ENCODE measurements around the gene ASB18.
"Not testable (repeated sequence)": the region's sequence is repeated elsewhere in the genome, so short reads cannot be mapped to it uniquely, and the experiment has no call there.

The ASB18 gene, protein sequence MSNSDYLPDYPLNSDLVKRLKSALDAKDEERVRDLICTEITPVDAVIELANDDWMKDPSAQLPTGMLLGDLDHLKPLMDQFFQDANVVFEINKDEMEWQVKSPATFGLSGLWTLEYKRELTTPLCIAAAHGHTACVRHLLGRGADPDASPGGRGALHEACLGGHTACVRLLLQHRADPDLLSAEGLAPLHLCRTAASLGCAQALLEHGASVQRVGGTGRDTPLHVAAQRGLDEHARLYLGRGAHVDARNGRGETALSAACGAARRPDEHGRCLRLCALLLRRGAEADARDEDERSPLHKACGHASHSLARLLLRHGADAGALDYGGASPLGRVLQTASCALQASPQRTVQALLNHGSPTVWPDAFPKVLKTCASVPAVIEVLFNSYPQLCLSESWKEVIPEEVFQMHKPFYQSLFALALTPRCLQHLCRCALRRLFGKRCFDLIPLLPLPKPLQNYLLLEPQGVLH

DNA sequence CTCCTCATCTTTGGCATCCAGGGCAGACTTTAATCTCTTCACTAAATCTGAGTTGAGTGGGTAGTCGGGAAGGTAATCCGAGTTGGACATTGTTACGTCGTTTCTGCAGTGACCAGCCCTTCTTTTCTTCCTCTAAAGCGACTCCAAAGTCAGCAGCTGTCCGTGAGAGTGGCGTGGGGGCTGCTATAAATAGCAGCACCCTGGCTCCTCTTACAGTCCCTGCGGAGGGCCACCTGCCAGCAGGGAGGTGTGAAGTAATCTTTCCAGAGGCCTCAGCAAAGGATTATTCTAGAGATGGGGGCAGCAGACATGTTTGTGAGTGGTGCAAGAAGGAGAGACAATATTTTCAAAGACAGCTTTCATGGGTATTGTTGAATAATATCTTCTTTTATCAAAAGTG, at the start of gene ASB18:
TSS of gene ASB18 (minus strand) at position 151 of the 400 bp plus-strand sequence. CDS start at position 90, 61 bp downstream.
- no peak for DNase-seq

DNA sequence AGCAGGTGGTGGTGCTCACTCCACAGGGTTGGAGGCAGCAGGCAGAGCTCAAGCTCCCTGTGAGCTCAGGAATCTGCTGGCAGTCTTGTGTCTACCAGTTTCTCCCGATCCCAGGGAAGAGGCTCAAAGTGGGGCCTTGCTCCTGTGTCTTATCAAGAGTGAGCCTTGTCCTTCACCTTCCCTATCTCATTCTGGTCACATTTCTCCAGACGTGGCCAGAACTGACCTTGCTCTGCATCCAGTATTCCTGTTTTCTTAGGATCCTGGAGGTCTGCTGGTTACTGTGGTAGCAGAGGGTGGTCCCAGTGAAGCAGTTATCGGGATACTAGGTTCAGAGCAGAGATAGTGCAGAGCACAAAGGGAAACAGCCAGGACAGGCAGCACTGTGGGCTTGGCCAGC, 47.1 kb upstream of the ASB18 start:
- no peak for DNase-seq

DNA sequence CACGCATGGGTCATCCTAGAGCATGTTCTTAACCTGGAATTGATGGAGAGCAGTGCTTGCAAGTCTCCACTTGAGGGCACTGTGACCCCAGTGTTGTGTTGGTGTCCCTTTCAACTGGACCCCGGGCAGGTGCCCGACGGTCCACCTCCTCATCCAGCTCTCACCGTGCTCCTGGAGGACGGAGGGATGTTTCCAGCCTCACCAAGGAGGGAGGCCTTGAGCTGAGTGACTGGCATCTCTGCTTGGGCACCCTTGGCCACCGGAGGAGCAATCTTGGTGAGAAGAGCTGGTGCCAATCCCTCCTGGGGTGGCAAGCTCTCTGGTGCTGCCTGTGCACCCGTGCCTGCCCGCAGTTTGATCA, 45.4 kb upstream of the ASB18 start:
- no peak for DNase-seq

DNA sequence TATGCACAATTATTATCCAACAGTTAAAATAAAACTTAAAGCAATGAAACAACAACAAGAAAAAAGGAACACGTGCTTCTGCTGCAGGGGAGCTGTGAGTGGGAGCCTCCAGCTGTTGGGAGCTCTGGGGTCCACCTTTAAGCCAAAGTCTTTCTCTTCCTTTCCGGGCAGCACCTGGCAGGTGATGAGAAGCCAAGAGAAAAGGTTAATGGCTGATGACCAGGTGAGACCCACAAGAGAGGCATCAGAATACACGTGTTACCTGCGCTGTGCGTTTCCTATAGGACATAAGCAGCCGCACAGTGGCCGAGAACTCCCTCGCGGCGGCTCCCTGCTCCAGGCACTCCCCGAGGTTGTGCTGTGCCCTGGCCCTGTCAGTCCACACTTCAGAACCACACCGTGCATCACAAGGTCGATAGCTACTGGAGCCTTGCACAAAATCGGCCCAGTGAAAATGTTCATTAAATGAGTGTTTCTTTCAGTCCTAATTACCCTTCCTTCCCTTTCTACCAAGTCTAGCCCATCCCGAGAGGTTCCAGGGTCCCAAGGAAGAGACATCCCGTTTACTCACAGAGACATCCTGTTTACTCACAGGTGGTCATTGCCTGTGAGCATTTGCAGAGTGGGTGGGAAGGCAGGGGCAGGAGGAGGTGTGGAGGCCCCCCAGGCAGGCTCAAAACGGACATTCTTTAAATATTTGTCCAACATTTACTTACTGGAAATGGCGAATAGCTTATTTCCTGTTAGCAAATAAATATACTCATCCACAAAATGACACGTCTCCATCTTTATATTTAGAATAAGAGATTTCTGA, 44.9 kb upstream of the ASB18 start:
- no peak for DNase-seq

DNA sequence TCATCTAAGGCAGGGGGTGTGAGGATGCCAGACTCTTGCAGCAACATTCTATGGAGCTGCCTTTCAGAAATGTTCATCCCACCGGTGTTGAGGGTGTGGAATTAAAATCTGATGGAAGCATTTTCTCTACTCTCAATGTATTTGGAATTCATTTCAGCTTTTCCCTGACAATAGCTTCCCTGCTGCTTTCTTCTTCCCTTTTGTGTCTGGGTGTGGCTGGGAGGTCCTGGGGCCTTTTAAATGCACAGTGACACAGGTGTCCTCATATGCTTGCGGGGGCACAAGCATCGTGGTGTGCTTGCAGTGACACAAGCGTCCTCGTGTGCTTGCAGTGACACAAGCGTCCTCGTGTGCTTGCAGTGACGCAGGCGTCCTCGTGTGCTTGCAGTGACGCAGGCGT, 43.4 kb upstream of the ASB18 start:
- DNase-seq: no peak

DNA sequence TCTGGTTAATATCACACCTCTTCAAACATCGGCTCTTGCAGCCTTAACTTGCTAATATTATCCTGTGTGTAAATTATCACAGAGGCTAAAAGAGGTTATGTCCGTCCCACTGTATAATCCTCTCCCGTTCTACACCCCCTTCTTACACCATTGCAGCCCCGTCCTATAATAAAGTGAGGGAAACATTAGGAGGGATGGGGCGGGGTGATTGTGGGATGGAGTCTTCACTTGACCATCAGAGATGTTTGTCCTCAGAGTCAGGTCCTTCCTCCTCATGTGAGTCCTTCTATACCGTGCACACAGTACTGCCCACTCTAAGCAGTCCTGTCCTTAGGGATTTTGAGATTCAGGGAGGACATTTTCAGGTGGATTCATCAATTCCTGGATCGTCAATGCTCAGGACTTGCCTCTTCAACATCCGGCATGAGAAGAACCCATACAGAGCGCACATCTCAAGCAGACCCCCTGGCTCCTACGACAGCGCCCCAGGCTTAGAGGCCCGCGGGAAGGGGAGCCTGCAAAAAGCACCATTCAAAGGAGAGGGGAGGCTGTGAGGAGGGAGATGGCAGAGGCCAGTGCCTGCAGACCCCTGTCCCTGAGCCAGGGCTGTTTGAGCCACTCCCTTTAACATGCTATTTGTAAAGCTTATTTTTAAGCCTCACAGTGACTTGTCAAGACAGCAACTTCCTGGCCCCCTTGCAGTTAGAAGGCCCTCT, 42.8 kb upstream of the ASB18 start:
- DNase-seq: no peak

DNA sequence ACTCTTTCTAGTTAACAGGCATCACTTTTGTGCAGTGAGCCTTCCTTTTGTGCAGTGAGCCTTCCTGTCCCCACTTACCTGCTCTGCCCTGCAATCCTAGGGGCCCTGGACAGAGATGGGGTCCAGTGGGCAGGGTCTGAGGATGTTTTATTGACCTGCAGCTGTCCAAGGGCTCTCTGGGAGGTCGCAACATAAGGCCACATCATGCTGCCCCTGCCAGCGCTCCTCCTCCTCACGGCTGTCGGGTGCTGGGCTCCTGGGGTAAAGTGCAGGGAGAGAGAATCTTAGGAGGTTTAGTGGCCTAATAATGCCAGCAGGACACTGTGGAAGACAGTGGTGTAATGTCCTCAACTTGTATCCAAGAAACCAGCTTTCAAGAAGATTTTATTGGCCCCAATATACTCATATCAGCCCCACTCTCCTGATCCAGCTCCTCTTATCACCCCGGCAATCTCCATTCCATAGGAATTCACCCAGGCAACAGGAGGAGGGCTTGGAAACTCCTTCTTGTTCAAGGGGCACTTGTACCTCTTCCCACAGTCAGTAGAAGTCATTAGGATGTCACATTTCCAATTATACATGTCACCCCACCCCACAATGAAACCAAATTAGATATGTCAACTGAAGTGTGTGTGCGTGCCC, 41.9 kb upstream of the ASB18 start:
- no peak for DNase-seq

DNA sequence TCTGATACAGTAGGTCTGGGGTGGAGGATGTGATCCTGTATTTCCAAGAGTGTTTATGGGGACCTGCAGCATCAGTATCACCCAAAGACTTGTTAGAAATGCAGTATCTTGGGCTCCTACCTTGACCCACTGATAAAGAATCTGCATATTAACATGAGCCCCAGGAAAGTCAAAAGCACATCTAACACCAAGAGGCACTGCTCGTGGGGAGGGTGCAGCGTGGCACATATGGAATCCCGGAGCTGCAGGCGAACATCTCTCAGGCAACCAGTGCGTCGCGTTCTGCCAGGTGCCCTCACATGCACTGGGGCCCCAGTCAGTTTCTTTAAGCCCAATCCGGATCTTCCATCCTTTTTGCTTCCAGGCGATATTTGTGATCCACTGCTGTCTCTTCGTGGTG, 41.3 kb upstream of the ASB18 start:
- no peak for DNase-seq

DNA sequence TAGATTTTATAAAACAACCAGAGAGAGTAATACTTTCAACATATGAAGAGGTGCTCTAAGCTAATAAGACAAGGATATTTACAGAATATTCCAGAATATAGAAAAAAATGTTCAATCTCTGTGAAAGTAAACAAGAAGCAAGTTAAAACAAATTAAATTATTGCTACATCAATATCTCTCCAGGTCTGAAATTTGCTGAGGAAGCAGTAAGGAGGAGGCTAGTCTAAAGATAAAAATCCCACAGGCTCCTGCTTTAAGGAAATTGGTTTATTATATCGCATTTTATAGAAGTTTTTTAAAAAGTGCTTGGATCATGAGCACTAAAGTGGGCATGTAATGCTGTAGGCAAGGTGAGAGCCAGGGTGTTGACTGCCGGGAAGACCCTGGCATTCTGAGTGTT, 39.7 kb upstream of the ASB18 start:
- no peak for DNase-seq

DNA sequence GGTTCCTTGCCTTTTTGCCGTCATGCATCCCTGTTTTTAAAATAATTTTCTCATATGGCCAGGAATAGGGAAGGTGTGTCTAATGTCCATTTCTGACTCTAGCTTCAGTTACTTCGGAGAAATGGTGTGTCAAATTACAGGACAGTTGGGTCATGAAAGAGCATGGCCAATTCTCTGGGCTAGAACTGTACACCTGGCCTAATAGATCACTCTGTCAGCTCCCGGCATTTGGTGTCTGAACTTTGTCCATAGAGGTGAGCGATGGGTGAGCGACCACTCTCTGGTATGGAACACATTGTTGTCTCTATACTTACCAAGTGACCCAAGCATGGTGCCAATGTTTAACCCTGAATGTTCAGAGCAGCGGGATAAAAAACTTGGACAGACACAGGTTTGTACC, 38.3 kb upstream of the ASB18 start:
- DNase-seq: no peak

DNA sequence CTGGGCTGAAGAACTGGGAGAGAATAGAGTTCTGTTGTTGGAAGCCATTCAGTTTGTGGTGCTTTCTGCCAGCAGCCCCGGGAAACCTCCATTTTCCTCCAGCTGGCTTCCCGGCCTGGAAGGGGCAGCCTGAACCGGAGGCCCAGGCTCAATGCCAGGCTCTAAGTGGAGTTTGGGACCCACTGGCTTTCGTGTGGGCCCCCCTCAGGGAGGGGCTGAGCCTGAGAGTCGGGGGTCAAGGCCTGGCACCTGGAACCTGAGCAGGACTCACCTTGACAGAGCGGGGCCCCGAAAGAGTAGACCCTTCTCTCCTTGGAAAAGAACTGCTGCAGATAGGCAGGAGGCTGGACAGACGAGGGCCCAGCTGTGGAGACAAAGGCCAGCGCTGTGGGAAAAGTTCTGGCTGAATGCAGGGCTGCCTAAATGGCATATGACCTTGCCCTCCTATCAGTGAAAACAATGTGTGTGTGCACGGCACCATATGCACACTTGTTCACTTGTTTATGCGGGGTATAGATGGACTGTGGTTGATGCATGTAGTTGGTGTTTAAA, 34.8 kb upstream of the ASB18 start:
- DNase-seq: no peak

DNA sequence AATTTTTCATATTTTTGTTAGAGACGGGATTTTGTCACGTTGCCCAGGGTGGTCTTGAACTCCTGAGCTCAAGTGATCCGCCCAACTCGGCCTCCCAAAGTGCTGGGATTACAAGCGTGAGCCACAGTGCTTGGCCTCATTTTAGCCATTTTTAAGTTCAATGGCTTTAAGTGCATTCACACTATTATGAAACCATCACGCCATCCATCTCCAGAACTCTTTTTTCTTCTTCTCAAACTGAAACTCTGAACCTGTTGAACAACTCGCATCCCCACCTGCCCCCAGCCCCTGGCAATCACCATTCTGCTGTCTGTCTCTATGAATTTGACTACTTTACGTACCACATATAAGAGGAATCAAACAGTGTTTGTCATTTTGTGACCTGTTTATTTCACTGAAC, 31.3 kb upstream of the ASB18 start:
- no peak for DNase-seq

DNA sequence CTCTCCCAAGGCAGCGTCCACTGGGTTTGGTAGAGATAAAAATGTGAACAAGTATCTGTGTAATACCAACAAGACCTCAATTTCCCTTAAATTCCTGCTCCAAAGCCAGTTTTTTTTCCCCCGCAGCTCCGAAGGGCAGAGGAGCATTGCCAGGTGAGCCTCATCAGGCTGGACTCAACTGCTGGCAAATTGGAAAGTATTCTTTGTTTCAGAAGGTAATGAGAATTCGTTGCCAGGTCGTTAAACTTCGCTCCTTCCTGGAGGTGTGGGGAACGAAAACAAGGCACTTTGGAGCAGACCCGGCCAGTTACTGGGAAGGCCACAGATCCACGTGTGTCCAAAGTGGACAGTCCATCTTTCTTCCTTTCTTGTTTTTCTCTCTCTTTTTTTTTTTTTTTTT, 30.4 kb upstream of the ASB18 start:
- no peak for DNase-seq

DNA sequence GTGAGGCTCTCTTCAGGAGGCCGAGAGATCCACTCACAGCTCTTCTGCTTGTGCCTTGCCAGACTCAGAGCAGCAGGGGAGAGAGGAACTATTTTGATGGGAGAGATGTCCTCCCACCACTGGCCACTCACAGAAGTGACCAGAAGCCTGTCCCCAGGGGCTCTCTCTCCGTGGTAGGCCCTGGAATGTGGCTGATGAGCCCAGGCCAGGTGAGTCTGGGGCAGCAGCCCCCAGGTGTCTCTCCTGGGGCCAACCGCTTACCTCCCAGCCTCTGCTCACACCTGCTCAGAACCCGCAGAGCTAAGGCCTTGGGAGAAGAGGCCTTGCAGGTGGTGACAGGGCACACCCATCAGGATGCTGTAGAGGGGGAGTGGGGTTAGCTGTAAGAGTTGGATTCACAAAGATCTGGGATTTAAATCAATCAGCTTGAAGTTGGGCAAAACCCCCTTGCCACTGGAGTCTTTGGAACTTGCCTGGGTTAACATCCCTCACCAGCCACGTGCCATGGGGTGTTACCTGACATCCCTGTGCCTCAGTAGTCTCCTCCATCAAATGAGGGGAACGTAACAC, 29.1 kb upstream of the ASB18 start:
- DNase-seq: no peak

DNA sequence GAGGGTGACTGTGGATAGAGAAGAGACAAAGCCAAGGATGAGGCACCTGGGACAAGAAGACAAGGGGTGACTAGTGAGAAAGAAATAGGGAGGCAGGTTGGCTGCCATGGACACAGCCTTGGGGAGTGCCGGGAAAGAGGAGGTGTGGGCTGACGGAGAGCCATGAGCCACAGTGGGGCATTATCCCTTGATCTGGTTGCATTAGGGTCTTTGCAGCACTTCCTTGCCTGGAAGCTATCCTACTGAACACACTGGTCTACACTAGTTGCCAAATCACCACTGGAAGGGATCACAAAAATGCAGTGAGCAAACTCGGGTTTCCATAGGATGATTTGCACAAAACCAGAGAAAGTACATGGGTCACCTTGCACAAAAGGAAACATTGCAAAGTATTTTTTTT, 27.7 kb upstream of the ASB18 start:
- DNase-seq: no peak

DNA sequence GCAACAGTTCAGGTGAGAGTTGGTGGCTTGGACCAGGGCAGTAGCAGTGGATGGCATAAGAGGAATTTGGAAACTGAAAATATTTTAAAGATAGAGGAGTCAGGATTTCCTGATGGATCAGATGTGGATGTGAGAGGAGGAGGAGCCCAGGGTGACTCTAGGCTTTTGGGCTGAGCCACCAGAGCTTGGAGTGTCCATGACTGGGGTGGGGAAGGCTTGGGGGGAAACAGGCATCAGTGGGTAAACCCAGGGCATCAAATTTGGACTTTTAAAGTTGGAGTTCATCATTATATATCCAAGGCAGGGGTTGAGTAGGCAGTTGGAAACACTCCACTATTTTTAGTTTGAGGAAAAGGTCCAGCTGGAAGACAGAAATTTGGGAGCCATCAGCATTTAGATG, 27.3 kb upstream of the ASB18 start:
- DNase-seq: no peak

DNA sequence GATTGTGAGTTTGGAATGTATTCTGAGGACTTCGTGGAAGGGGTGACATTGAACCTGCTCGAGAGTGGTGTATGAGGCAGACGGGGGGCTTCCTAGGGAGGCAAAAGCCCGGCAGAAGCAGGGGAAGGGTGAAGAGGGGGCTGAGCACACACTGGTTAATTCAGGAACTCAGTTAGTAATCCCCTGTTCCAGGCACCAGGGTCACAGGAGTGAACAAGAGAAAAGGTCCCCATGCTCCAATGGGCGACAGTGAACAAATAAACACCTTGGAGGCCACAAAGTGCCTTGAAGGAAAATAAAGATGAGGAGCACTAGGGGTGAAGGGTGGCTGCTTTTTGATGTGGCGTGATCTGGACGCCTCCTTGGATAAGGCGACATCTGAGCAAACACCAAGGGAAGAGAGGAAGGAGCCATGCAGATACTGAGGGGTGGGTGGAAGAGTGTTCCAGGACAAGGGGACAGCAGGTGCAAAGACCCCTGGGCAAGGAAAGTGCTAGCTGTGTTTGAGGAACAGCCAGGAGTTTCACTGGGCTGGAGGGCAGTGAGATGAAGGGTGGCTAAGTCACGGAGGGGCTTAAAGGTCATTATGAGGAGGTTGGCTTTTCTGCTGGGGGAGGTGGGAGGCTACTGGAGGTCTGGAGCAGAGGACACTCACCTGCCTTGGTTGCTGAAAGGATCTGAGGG, 26.7 kb upstream of the ASB18 start:
- no peak for DNase-seq

DNA sequence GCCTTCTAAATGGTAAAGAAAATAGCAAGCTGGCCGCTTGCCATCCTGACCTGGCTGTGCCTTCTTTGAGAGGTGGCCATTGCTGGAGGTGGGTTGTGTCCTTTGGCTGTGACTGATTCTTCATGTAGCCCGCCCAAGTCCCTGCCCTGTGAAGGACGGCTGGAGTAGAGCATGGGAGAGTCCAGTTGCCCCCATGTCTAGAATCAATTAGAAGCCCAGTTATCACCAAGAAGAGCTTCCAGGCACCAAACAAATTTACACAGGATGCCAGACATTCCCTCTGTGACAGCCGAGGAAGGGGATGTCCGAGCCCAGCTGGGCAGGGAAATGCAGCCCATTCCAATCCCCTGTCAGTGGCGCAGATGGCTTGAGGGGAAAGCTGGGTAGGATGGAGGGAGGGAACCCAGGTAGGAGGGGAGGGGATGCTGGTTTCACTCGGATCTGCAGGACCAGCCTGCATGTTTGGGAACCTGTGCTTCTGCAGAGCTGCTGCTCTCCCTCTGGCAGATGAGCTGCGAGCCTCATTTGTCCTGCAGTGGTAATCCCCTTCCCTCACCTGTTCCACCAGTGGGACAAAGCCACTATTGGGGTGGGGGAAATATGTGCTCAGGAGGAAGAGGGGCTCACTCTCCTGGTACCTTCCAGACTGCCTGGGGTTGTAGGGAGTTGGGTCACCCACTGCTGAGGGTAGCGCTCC, 25.7 kb upstream of the ASB18 start:
- DNase-seq: no peak

DNA sequence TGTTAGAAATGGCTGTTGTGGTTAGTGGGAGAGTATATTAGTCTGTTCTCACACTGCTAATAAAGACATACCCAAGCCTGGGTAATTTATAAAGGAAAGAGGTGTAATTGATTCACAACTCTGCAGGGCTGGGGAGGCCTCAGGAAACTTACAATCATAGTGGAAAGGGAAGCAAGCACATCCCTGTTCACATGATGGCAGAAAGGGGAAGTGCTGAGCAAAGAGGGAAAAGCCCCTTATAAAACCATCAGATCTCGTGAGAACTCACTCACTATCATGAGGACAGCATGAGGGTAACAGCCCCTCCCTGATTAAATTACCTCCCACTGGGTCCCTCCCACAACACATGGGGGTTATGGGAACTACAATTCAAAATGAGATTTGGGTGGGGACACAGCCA, 24.2 kb upstream of the ASB18 start:
- not testable (repeated sequence) for DNase-seq

DNA sequence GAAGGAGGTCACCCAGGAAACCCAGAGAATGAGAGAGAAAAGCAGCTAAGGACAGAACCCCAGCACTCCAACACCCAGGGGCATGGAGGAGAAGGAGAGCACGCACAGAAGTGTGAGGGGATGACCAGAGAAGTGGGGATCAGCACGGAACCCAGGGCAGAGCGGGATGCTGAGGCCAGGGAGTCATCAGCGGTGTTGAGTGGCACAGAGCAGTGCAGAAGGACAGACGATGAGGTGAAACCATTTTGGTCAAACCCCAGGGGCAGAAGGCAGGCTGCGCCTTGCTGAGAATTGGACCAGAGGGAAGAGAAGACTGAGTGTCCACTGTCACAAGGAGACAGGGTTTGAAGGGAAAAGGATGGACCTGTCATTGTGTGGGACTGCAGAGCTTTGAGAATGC, 23.4 kb upstream of the ASB18 start:
- no peak for DNase-seq

DNA sequence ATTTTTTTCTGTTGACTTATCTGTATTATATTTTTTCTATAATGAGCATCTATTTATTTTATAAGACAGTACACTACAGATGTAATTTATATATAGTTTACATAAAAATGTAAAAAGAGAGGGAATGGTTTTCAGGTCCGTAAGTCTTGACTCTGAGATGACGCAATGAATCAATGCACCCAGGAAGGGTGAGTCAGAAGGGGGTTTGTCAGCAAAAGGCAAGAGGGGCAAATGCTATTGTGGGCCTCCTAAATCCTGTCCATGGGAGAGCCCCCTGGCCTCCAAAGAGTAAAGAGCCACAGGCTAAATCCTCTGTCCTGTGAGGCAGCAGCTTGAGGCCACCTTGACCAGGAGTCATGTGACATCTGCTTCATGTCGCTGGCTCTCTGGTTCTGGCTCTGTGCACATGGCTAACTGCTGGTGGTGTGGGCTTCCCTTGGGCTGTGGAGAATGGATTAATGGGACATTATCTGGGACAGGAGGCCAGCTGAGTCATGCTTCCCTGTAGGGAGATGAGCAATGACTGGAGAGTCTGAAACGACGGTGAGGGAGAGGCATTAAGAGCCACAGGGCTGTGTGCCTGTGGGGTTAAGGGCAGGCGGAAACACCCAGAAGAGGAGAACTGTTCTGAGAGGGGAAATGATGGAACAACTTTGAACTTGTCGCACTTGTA, 22.8 kb upstream of the ASB18 start:
- DNase-seq: no peak
